H1 (cell line): ENCODE data around the gene PPIL4. TPM values are rescaled to one million over a fixed set of nuclear protein-coding genes. Genes with fewer than 3 reads are reported as not detected.

Source experiments
- CTCF ChIA-PET: fragments of 300-600 bp; sonication (Branson Sonifier 250); formaldehyde crosslinking; loops from one replicate; lab custom pipeline; 2021; ENCODE audit not compliant: partially characterized antibody; lab: Charles Lee
- POLR2A ChIA-PET: fragments of 300-600 bp; sonication (Branson Sonifier 250); formaldehyde crosslinking; loops from one replicate; lab custom pipeline; 2021; ENCODE audit warnings: inconsistent platforms; ENCODE audit not compliant: partially characterized antibody; lab: Charles Lee
- DNase-seq, 2 experiments: peaks; one replicate each; pipeline versions ENCODE4 v3.0.0 to v3.0.0-alpha.2; 2010 to 2022; ENCODE audit warnings: low spot score in 2 of 2, low read depth in 1 of 2, mixed read lengths in 1 of 2
- FAIRE-seq: peaks from 2 replicates; lab custom pipeline; 2011; peaks lifted over from hg19 to GRCh38; lab: Jason Lieb, UNC
- H2AFZ ChIP-seq: 2 replicates; pipeline ENCODE4 v1.8.1; 2012; ENCODE audit warnings: low read length, inconsistent platforms
- H2AK5ac ChIP-seq: 2 replicates; pipeline ENCODE4 v1.6.1; 2013; ENCODE audit warnings: low read depth, low read length
- H2BK120ac ChIP-seq: replicated peaks from 2 replicates; pipeline ENCODE3; 2013; ENCODE audit warnings: low read depth, low read length, inconsistent platforms
- H2BK12ac ChIP-seq: 2 replicates; pipeline ENCODE4 v1.6.1; 2013; ENCODE audit warnings: low read depth, low read length
- H2BK15ac ChIP-seq: 2 replicates; pipeline ENCODE4 v1.6.1; 2013; ENCODE audit warnings: low read length
- H2BK20ac ChIP-seq: 2 replicates; pipeline ENCODE4 v1.6.1; 2013; ENCODE audit warnings: low read length
- H2BK5ac ChIP-seq: 2 replicates; pipeline ENCODE4 v1.6.1; 2013; ENCODE audit warnings: low read depth, low read length
- H3K14ac ChIP-seq: 2 replicates; pipeline ENCODE4 v1.6.1; 2013; ENCODE audit warnings: inconsistent platforms; ENCODE audit not compliant: insufficient read length
- H3K18ac ChIP-seq: 2 replicates; pipeline ENCODE4 v1.6.1; 2013; ENCODE audit warnings: low read length; ENCODE audit errors: extremely low read depth
- H3K23ac ChIP-seq: 2 replicates; pipeline ENCODE4 v1.6.1; 2013; ENCODE audit warnings: inconsistent platforms; ENCODE audit not compliant: insufficient read length
- H3K23me2 ChIP-seq: 2 replicates; pipeline ENCODE4 v1.6.1; 2013; ENCODE audit warnings: low read depth, low read length
- H3K27ac ChIP-seq: 2 replicates; pipeline ENCODE4 v1.6.1; 2011; ENCODE audit warnings: low read depth, low read length, inconsistent platforms
- H3K27me3 ChIP-seq, 4 experiments: replicated peaks in 1 of 4; 1 replicate in 1 of 4; 2 replicates in 3 of 4; pipeline versions ENCODE4 v1.6.1 to v1.8.1; 2011 to 2013; ENCODE audit warnings: low read length in 3 of 4, mild to moderate bottlenecking in 3 of 4, inconsistent platforms in 2 of 4, mixed read lengths in 2 of 4, moderate library complexity in 1 of 4; ENCODE audit not compliant: control insufficient read depth in 3 of 4, insufficient read depth in 3 of 4; ENCODE audit errors: extremely low read depth in 1 of 4
- H3K36me3 ChIP-seq, 4 experiments: 2 replicates each; pipeline versions ENCODE4 v1.6.1 to v1.8.1; 2011 to 2013; ENCODE audit warnings: mild to moderate bottlenecking in 4 of 4, low read length in 3 of 4, moderate library complexity in 2 of 4, control low read depth in 1 of 4, inconsistent platforms in 1 of 4; ENCODE audit not compliant: insufficient read depth in 4 of 4, control insufficient read depth in 2 of 4
- H3K4ac ChIP-seq: replicated peaks from 2 replicates; pipeline ENCODE3; 2013; ENCODE audit warnings: low read length, low read depth, mixed read lengths, inconsistent platforms; ENCODE audit not compliant: insufficient read length
- H3K4me1 ChIP-seq, 4 experiments: replicated peaks in 1 of 4; 1 replicate in 1 of 4; 2 replicates in 3 of 4; pipeline versions ENCODE4 v1.6.1 to v1.8.1; 2011 to 2013; ENCODE audit warnings: low read length in 3 of 4, inconsistent platforms in 2 of 4, mixed read lengths in 1 of 4; ENCODE audit not compliant: insufficient read depth in 4 of 4, control insufficient read depth in 3 of 4
- H3K4me2 ChIP-seq, 2 experiments: 2 replicates each; pipeline versions ENCODE4 v1.6.1 to v1.8.1; 2011 to 2013; ENCODE audit warnings: low read depth in 2 of 2, low read length in 2 of 2, control low read depth in 1 of 2, inconsistent platforms in 1 of 2, mild to moderate bottlenecking in 1 of 2; ENCODE audit not compliant: insufficient read depth in 1 of 2
- H3K4me3 ChIP-seq, 4 experiments: fragments of 200-600, 300-600 bp in 1 of 4; sonication (generic), shearing (Covaris generic), sonication (Bioruptor Twin) in 1 of 4; 2 replicates each; pipeline versions ENCODE4 v1.5.1 to v1.8.1; 2011 to 2016; ENCODE audit warnings: low read length in 4 of 4, low read depth in 3 of 4, control low read depth in 2 of 4, inconsistent platforms in 2 of 4, mild to moderate bottlenecking in 2 of 4, mixed read lengths in 1 of 4, moderate library complexity in 1 of 4; ENCODE audit not compliant: insufficient read depth in 2 of 4; ENCODE audit errors: extremely low read depth in 1 of 4
- H3K56ac ChIP-seq: replicated peaks from 2 replicates; pipeline ENCODE3; 2013; ENCODE audit warnings: low read depth, mild to moderate bottlenecking, mixed read lengths, low read length, inconsistent platforms; ENCODE audit not compliant: insufficient read length
- H3K79me1 ChIP-seq: 2 replicates; pipeline ENCODE4 v1.6.1; 2013; ENCODE audit warnings: low read depth, low read length, control low read depth
- H3K79me2 ChIP-seq, 2 experiments: 2 replicates each; pipeline versions ENCODE4 v1.6.1 to v1.8.1; 2012 to 2013; ENCODE audit warnings: low read length in 2 of 2, mild to moderate bottlenecking in 2 of 2, inconsistent platforms in 1 of 2; ENCODE audit not compliant: insufficient read depth in 2 of 2, control insufficient read depth in 1 of 2
- H3K9ac ChIP-seq, 4 experiments: replicated peaks in 1 of 4; 1 replicate in 1 of 4; 2 replicates in 3 of 4; pipeline versions ENCODE4 v1.6.1 to v1.8.1; 2011 to 2013; ENCODE audit warnings: low read depth in 3 of 4, low read length in 3 of 4, control low read depth in 2 of 4, mild to moderate bottlenecking in 2 of 4, moderate library complexity in 2 of 4, inconsistent platforms in 1 of 4; ENCODE audit errors: extremely low read depth in 1 of 4
- H3K9me3 ChIP-seq, 2 experiments: 2 replicates each; pipeline versions ENCODE4 v1.6.1 to v1.8.1; 2012 to 2013; ENCODE audit warnings: mild to moderate bottlenecking in 2 of 2, moderate library complexity in 2 of 2, control low read depth in 1 of 2, inconsistent platforms in 1 of 2, low read depth in 1 of 2, low read length in 1 of 2, mixed read lengths in 1 of 2; ENCODE audit not compliant: insufficient read depth in 2 of 2
- H4K20me1 ChIP-seq, 2 experiments: replicated peaks in 1 of 2; 2 replicates each; pipeline versions ENCODE3 to v1.8.1; 2011 to 2013; ENCODE audit warnings: inconsistent platforms in 2 of 2, low read length in 2 of 2, mild to moderate bottlenecking in 1 of 2; ENCODE audit not compliant: insufficient read depth in 2 of 2, control insufficient read depth in 1 of 2
- H4K5ac ChIP-seq: 2 replicates; pipeline ENCODE4 v1.6.1; 2013; ENCODE audit warnings: low read length, low read depth, mixed read lengths, inconsistent platforms; ENCODE audit not compliant: insufficient read length
- H4K8ac ChIP-seq: 2 replicates; pipeline ENCODE4 v1.8.0; 2013; ENCODE audit warnings: mild to moderate bottlenecking, moderate library complexity, low read length, inconsistent platforms; ENCODE audit not compliant: insufficient read depth; ENCODE audit errors: extremely low read depth
- H4K91ac ChIP-seq: replicated peaks from 2 replicates; pipeline ENCODE3; 2013; ENCODE audit warnings: low read length, mixed read lengths, inconsistent platforms; ENCODE audit not compliant: insufficient read length
- KDM1A ChIP-seq: fragments of 200-600, 300-600 bp; sonication (generic); IDR thresholded peaks from 2 replicates; pipeline ENCODE4 v1.7.1; 2016; ENCODE audit warnings: mild to moderate bottlenecking, low read length, borderline replicate concordance
- NRF1 ChIP-seq: IDR thresholded peaks from 2 replicates; pipeline ENCODE4 v1.6.1; 2011; ENCODE audit warnings: mild to moderate bottlenecking, low read depth, low read length, improper control_type of control experiment
- RBBP5 ChIP-seq: IDR thresholded peaks from 2 replicates; pipeline ENCODE4 v1.7.1; 2012; ENCODE audit warnings: low read depth, mild to moderate bottlenecking, inconsistent platforms, low read length, moderate library complexity, borderline replicate concordance
- SUZ12 ChIP-seq: fragments of 200-600 bp; sonication (generic); IDR thresholded peaks from 2 replicates; pipeline ENCODE4 v1.6.1; 2012; ENCODE audit warnings: mild to moderate bottlenecking, inconsistent platforms, low read length, moderate library complexity, mixed read lengths
- WGBS, 2 experiments: shearing (Covaris generic) in 1 of 2; methylation state at CpG; one replicate each; pipeline versions ENCODE4 v1.1.6 to v1.1.7; 2013 to 2015; ENCODE audit warnings: low lambda C conversion rate in 2 of 2, mixed read lengths in 2 of 2, inconsistent platforms in 1 of 2, low coverage in 1 of 2, missing lambda C conversion rate in 1 of 2; ENCODE audit not compliant: insufficient replicate concordance in 2 of 2, insufficient coverage in 1 of 2, insufficient read length in 1 of 2; ENCODE audit errors: extremely low coverage in 1 of 2, missing lambda C conversion rate in 1 of 2; 5-methylcytosine and 5-hydroxymethylcytosine counted together
- polyA plus RNA-seq, 7 experiments: library from polyadenylated mRNA; depleted of rRNA in 3 of 7; stranded (reverse) in 5 of 7; unstranded in 2 of 7; fragments of >200 nt in 5 of 7; fragments of 200-250 nt in 2 of 7; gene quantifications; 1 replicate in 5 of 7; 2 replicates in 1 of 7; 4 replicates in 1 of 7; pipeline versions ENCODE4 v1.2.1 to v1.2.3, GENCODE V29; 2011 to 2013; ENCODE audit warnings: missing spikeins in 2 of 7, mixed read lengths in 2 of 7
- total RNA-seq: library from RNA; stranded (reverse); fragmentation: NEBNext Ultra II Directional; extraction: Animal tissue kit (Norgen Biotek cat#: 25700); gene quantifications from 2 replicates; pipeline ENCODE4 v1.2.1, GENCODE V29; 2021

PPIL4 gene
- total and polyA plus RNA-seq, 2 of the 8 experiments (the other 6 are each of a cell fraction or from before 2014, with no cell fraction given): 2.0 to 33.2 TPM

- H4K8ac ChIP-seq: no peak overlapping the region
- ChIA-PET POLR2A (interaction anchor here (0.8 to 5.3 kb wide), 4 partner anchors 11 to 27 kb away, joined by 3 to 24 read pairs (median 4); no protein-coding TSS in a partner anchor), CTCF (no interaction called here)
- no peak overlapping the region for H3K18ac ChIP-seq
- no peak overlapping the region for H3K23ac ChIP-seq
- H2AK5ac ChIP-seq: no peak overlapping the region
- no peaks in the 10 kb centered on the region; the same call in 1 of the 2 replicates for H3K79me1 ChIP-seq
- no peak overlapping the region for H2BK20ac ChIP-seq
- H3K14ac ChIP-seq: no peak overlapping the region
- no peak overlapping the region for H2BK12ac ChIP-seq
- H3K27me3 ChIP-seq: no peaks in the 10 kb centered on the region
- no peak overlapping the region for H2AFZ ChIP-seq
- no peak overlapping the region for H2BK120ac ChIP-seq
- no peak overlapping the region for H3K4me2 ChIP-seq
- H3K36me3 ChIP-seq: peaks cover 4 to 56% (median 21%) of the 10 kb centered on the region in 4 experiments
- no peak for DNase-seq
- H3K9me3 ChIP-seq: no peaks in the 10 kb centered on the region
- no peak for FAIRE-seq
- H4K5ac ChIP-seq: no peak overlapping the region
- H3K27ac ChIP-seq: no peak overlapping the region
- no peak overlapping the region for H3K56ac ChIP-seq
- no peak overlapping the region for H3K9ac ChIP-seq
- TF ChIP-seq NRF1 (no peak), SUZ12 (no peak), RBBP5 (no peak), KDM1A (no peak)
- no peaks in the 10 kb centered on the region for H3K23me2 ChIP-seq
- 97% methylated on average over 2 of the region's 2 CpGs; no CpG with 5 or more reads in 1 of the 2 experiments for WGBS, 2 experiments
- H3K4me3 ChIP-seq: no peak overlapping the region
- H3K4ac ChIP-seq: no peak overlapping the region
- no peaks in the 10 kb centered on the region for H3K79me2 ChIP-seq
- H4K20me1 ChIP-seq: peaks cover 2% of the 10 kb centered on the region in 2 experiments
- H2BK15ac ChIP-seq: no peak overlapping the region
- H4K91ac ChIP-seq: no peak overlapping the region
- H3K4me1 ChIP-seq: no peaks in the 10 kb centered on the region
- no peak overlapping the region for H2BK5ac ChIP-seq
Observed at GRCh38 chr6:149586149-149586548, 40.3 kb upstream of the PPIL4 start.
